Measurements from ENCODE around the gene PLXNA4. TPM values are rescaled to one million over a fixed set of nuclear protein-coding genes. Genes with fewer than 3 reads are reported as not detected.

Gene PLXNA4
- total RNA-seq, 1 experiment from 2014 or later: not detected

DNA sequence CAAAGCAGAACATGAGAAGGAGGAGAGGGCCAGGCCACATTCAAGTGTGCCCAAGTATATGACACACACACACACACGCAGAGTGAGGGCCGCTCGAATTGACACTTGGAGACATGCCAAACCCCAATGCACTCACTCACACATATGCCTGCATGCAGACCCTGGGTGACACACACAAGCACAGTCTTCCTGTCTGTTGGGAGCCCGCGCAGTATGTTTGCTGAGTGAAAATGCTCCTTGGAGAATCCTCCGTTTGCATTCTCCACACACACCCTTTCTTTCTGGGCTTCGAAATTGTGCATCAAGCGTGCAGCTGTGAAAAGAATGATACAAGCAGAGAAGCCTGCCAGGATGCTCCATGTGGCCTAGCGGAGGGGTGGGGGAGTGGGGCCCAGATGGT lies 120.9 kb downstream of the PLXNA4 start:
- no peaks in the 10 kb centered on the region for H4K20me1 ChIP-seq (ENCODE audit: insufficient read depth)
- no peaks in the 10 kb centered on the region for H3K79me2 ChIP-seq (ENCODE audit: insufficient read depth, low read length)
- H2AFZ ChIP-seq (ENCODE audit: low read depth, low read length, poor library complexity, severe bottlenecking): no peak overlapping the region
- DNase-seq (ENCODE audit: low read depth, low spot score): no peak
- no peak overlapping the region for H3K4me2 ChIP-seq (ENCODE audit: low read length)
- ATAC-seq: no peak
- no peak overlapping the region for H3K9ac ChIP-seq (ENCODE audit: low read length)
- intact Hi-C loops (cut with micrococcal nuclease): no loop called here
- no TSS peak for BruUV-seq (replicated peaks)
- no peak for TF ChIP-seq SIN3A (IDR thresholded peaks at IDR 0.05; ENCODE audit: low read depth)
- no peak for TF ChIP-seq EGR1 (IDR thresholded peaks at IDR 0.05; ENCODE audit: low read depth)
- no peak for TF ChIP-seq SP1 (IDR thresholded peaks at IDR 0.05; ENCODE audit: low read depth)
- no peak for TF ChIP-seq TCF7L2 (IDR thresholded peaks at IDR 0.05; ENCODE audit: borderline replicate concordance, extremely low read depth, insufficient read depth, insufficient read length)
- POLR2A ChIA-PET: no interaction called here
- no peaks in the 10 kb centered on the region for H3K9me3 ChIP-seq (ENCODE audit: control insufficient read depth in 1 of 2, insufficient read depth in 1 of 2, low read depth in 1 of 2, low read length in 2 of 2)
- H3K4me3 ChIP-seq (replicated peaks in 1 of 2; ENCODE audit: low read depth in 1 of 2, low read length in 2 of 2): no peak overlapping the region
- no peaks in the 10 kb centered on the region for H3K36me3 ChIP-seq (ENCODE audit: control insufficient read depth in 1 of 2, insufficient read depth in 2 of 2, low read length in 2 of 2)
- H3K27ac ChIP-seq (ENCODE audit: low read depth, low read length): no peak overlapping the region
- H3K27me3 ChIP-seq (ENCODE audit: insufficient read depth, low read length): peaks cover 59% of the 10 kb centered on the region
- H3K9me2 ChIP-seq (ENCODE audit: insufficient read depth): no peaks in the 10 kb centered on the region
- RAD21 ChIA-PET (ENCODE audit: low non-redundant PET in 1 of 2, low total read pairs in 2 of 2, uncharacterized antibody in 2 of 2, unreplicated experiment in 2 of 2): no interaction called here
- H3K4me1 ChIP-seq (ENCODE audit: control insufficient read depth in 1 of 2, insufficient read depth in 2 of 2, low read length in 2 of 2): no peaks in the 10 kb centered on the region
- CTCF ChIA-PET: no interaction called here

DNA sequence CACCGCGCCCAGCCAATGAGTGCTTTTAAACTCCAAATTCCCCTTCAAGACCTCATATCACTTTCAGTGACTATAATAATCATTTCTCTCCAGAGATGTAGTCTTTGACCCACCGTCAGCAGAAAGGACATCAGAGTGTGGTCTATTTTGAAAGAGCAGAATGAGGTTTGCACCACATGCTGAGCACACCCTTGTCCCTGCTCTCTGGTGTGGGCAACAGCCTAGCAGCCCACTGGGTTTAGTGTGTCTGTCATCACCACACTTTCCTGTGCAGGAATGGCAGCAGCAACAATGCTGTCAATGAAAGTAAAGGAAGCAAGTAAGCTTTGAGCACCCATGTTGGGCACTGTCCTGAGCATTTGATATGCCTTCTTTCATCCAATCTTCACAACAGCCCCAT lies 122.4 kb downstream of the PLXNA4 start:
- Histone ChIP-seq H3K36me3 (ENCODE audit: control insufficient read depth in 1 of 2, insufficient read depth in 2 of 2, low read length in 2 of 2) (no peaks in the 10 kb centered on the region), H3K27me3 (ENCODE audit: insufficient read depth, low read length) (peaks cover 45% of the 10 kb centered on the region), H4K20me1 (ENCODE audit: insufficient read depth) (no peaks in the 10 kb centered on the region), H3K27ac (ENCODE audit: low read depth, low read length) (no peak overlapping the region), H3K79me2 (ENCODE audit: insufficient read depth, low read length) (no peaks in the 10 kb centered on the region), H3K4me3 (replicated peaks in 1 of 2; ENCODE audit: low read depth in 1 of 2, low read length in 2 of 2) (no peak overlapping the region), H3K4me2 (ENCODE audit: low read length) (no peak overlapping the region), H3K9me3 (ENCODE audit: control insufficient read depth in 1 of 2, insufficient read depth in 1 of 2, low read depth in 1 of 2, low read length in 2 of 2) (no peaks in the 10 kb centered on the region), H2AFZ (ENCODE audit: low read depth, low read length, poor library complexity, severe bottlenecking) (no peak overlapping the region), H3K9ac (ENCODE audit: low read length) (no peak overlapping the region), H3K9me2 (ENCODE audit: insufficient read depth) (no peaks in the 10 kb centered on the region), H3K4me1 (ENCODE audit: control insufficient read depth in 1 of 2, insufficient read depth in 2 of 2, low read length in 2 of 2) (no peaks in the 10 kb centered on the region)
- no TSS peak for BruUV-seq (replicated peaks)
- intact Hi-C loops (cut with micrococcal nuclease): no loop called here
- DNase-seq (ENCODE audit: low read depth, low spot score): no peak
- TF ChIP-seq CBX3 (IDR thresholded peaks at IDR 0.05; ENCODE audit: low read depth) (no peak), TCF7L2 (IDR thresholded peaks at IDR 0.05; ENCODE audit: borderline replicate concordance, extremely low read depth, insufficient read depth, insufficient read length) (no peak), FOSL1 (IDR thresholded peaks at IDR 0.05; ENCODE audit: low read depth) (no peak), EGR1 (IDR thresholded peaks at IDR 0.05; ENCODE audit: low read depth) (no peak), ELF1 (IDR thresholded peaks at IDR 0.05; ENCODE audit: borderline replicate concordance, low read depth) (no peak), SIN3A (IDR thresholded peaks at IDR 0.05; ENCODE audit: low read depth) (no peak)
- TF ChIP-seq, protein P1, sequence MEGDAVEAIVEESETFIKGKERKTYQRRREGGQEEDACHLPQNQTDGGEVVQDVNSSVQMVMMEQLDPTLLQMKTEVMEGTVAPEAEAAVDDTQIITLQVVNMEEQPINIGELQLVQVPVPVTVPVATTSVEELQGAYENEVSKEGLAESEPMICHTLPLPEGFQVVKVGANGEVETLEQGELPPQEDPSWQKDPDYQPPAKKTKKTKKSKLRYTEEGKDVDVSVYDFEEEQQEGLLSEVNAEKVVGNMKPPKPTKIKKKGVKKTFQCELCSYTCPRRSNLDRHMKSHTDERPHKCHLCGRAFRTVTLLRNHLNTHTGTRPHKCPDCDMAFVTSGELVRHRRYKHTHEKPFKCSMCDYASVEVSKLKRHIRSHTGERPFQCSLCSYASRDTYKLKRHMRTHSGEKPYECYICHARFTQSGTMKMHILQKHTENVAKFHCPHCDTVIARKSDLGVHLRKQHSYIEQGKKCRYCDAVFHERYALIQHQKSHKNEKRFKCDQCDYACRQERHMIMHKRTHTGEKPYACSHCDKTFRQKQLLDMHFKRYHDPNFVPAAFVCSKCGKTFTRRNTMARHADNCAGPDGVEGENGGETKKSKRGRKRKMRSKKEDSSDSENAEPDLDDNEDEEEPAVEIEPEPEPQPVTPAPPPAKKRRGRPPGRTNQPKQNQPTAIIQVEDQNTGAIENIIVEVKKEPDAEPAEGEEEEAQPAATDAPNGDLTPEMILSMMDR (IDR thresholded peaks at IDR 0.05 in 2 of 3, conservative IDR thresholded peaks at IDR 0.05 in 1 of 3; ENCODE audit: borderline replicate concordance in 1 of 3, insufficient read depth in 1 of 3, low read depth in 2 of 3, low read length in 2 of 3): no peak
- ATAC-seq: no peak
- CTCF ChIA-PET: no interaction called here
- POLR2A ChIA-PET: no interaction called here
- RAD21 ChIA-PET (ENCODE audit: low non-redundant PET in 1 of 2, low total read pairs in 2 of 2, uncharacterized antibody in 2 of 2, unreplicated experiment in 2 of 2): no interaction called here
